Hypothalamus (tissue), 51 donors: ENCODE data around the gene NELL1.

ENCODE experiments used
- DNase-seq, 51 donors: peaks; one replicate each; lab custom pipeline; 2025; lab: John Stamatoyannopoulos, UW

The NELL1 gene

GRCh38 chr11:21614961-21615360 is 945.6 kb downstream of the NELL1 start:
- DNase-seq = no peak

DNA sequence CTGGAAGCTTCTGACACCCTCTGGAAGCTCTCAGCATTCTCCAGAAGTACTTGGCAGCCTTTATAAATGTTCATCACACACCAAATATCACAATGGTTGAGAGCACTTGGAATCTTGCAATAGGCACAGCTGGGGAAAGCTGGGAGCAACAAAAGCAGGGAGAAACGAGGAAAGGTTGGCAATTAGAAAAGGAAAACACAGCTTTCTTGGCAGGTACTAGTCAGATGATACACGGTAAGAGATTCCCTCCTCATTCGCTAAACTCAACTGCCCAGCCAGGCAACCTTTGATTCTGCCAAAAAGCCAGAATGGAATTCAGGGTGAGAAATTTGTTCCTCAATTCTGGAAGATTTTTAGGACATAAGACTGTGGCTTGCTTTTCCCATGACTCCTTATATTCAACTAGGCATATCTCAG is 946.6 kb downstream of the NELL1 start:
- DNase-seq = no peak

GRCh38 chr11:21622566-21622965 is 953.2 kb downstream of the NELL1 start:
- peak in 3 of 51 donors; percentile 1 to 7 (median 4) for DNase-seq

GRCh38 chr11:21622995-21623394 is 953.6 kb downstream of the NELL1 start:
- DNase-seq = no peak
